K562 (cell line): ENCODE results near the gene AP5M1. TPM values are rescaled to one million over a fixed set of nuclear protein-coding genes. Genes with fewer than 3 reads are reported as not detected.

Experiments used
- CHD4 ChIP-seq: fragments of 200-600 bp; sonication (generic); IDR thresholded peaks from 3 replicates; pipeline ENCODE4 v1.6.1; 2012; ENCODE audit warnings: low read depth, mild to moderate bottlenecking, mixed read lengths, low read length, inconsistent platforms; ENCODE audit not compliant: insufficient read depth, insufficient replicate concordance, poor library complexity, severe bottlenecking
- DIDO1 ChIP-seq: fragments of 450-650 bp; IDR thresholded peaks from 2 replicates; pipeline ENCODE4 v1.6.1; 2016; ENCODE audit warnings: low read depth, missing biosample characterization, missing genetic modification characterization
- EHMT2 ChIP-seq: fragments of 450-650 bp; IDR thresholded peaks from 2 replicates; pipeline ENCODE4 v1.6.1; 2018; ENCODE audit warnings: antibody characterized with exemption
- ELF1 ChIP-seq: fragments of 200-800 bp; sonication (Bioruptor generic); IDR thresholded peaks from 2 replicates; pipeline ENCODE4 v1.6.1; 2016; ENCODE audit warnings: missing genetic modification characterization, missing compliant biosample characterization
- GATAD2A ChIP-seq: fragments of 450-650 bp; IDR thresholded peaks from 2 replicates; pipeline ENCODE4 v1.6.1; 2017
- JUND ChIP-seq, 2 experiments: IDR thresholded peaks; 2 replicates in 1 of 2; 3 replicates in 1 of 2; pipeline ENCODE4 v1.6.1; 2011; ENCODE audit warnings: borderline replicate concordance in 2 of 2, low read depth in 2 of 2, low read length in 2 of 2, improper control_type of control experiment in 1 of 2, missing biosample characterization in 1 of 2, missing genetic modification characterization in 1 of 2, missing genetic modification reagents in 1 of 2
- MLX ChIP-seq, 2 experiments: fragments of 450-650 bp in 1 of 2; sonication (generic) in 1 of 2; formaldehyde crosslinking; conservative IDR thresholded peaks; 2 replicates each; pipeline versions ENCODE4 v1.4.0 to v1.8.1; 2020 to 2022; ENCODE audit warnings: mild to moderate bottlenecking in 1 of 2, missing genetic modification reagents in 1 of 2
- NCOA2 ChIP-seq, 2 experiments: fragments of 450-650 bp; IDR thresholded peaks; 2 replicates each; pipeline ENCODE4 v1.6.1; 2018; ENCODE audit warnings: mild to moderate bottlenecking in 2 of 2, moderate library complexity in 1 of 2; ENCODE audit not compliant: partially characterized antibody in 2 of 2
- NRF1 ChIP-seq, 2 experiments: fragments of 450-650 bp; IDR thresholded peaks in 1 of 2; conservative IDR thresholded peaks in 1 of 2; 2 replicates each; pipeline ENCODE4 v1.6.1; 2014; ENCODE audit warnings: mild to moderate bottlenecking in 2 of 2
- PCBP1 ChIP-seq: fragments of 200-400 bp; formaldehyde crosslinking; IDR thresholded peaks from 2 replicates; pipeline ENCODE4 v1.6.1; 2018; ENCODE audit warnings: mild to moderate bottlenecking, low read depth, low read length; ENCODE audit not compliant: poor library complexity, severe bottlenecking
- SOX6 ChIP-seq: fragments of 450-650 bp; IDR thresholded peaks from 2 replicates; pipeline ENCODE4 v1.6.1; 2014; ENCODE audit warnings: mild to moderate bottlenecking
- SRSF3 ChIP-seq: fragments of 200-400 bp; formaldehyde crosslinking; IDR thresholded peaks from 2 replicates; pipeline ENCODE4 v1.6.1; 2016; ENCODE audit warnings: mild to moderate bottlenecking, low read length, moderate library complexity; ENCODE audit not compliant: insufficient read depth
- TOE1 ChIP-seq, 2 experiments: fragments of 450-650 bp in 1 of 2; sonication (generic) in 1 of 2; formaldehyde crosslinking in 1 of 2; IDR thresholded peaks; 2 replicates each; pipeline versions ENCODE4 v1.7.1 to v1.8.0; 2016 to 2022; ENCODE audit warnings: borderline replicate concordance in 2 of 2, mild to moderate bottlenecking in 2 of 2, antibody characterized with exemption in 1 of 2, inconsistent platforms in 1 of 2, low read depth in 1 of 2, missing genetic modification reagents in 1 of 2, moderate library complexity in 1 of 2
- ZBTB40 ChIP-seq, 2 experiments: fragments of 450-650 bp in 1 of 2; sonication (generic) in 1 of 2; formaldehyde crosslinking in 1 of 2; IDR thresholded peaks; 2 replicates each; pipeline versions ENCODE4 v1.7.1 to v1.9.0; 2016 to 2022; ENCODE audit warnings: inconsistent platforms in 1 of 2, mild to moderate bottlenecking in 1 of 2, missing genetic modification reagents in 1 of 2
- ZNF184 ChIP-seq: sonication (generic); formaldehyde crosslinking; IDR thresholded peaks from 2 replicates; pipeline ENCODE4 v1.5.0; 2020; ENCODE audit warnings: missing genetic modification reagents
- polyA plus RNA-seq, 8 experiments: library from polyadenylated mRNA; depleted of rRNA in 4 of 8; stranded (reverse) in 5 of 8; unstranded in 3 of 8; fragments of >200 nt; fragmentation: Nextera tagmentation in 2 of 8; fragmentation: Illumina TruSeq in 1 of 8; extraction: Ambion mirVana in 2 of 8; extraction: Trizol in 1 of 8; gene quantifications; 2 replicates each; pipeline versions ENCODE4 v1.2.1 to v1.2.3, GENCODE V29; 2011 to 2014; ENCODE audit warnings: inconsistent platforms in 1 of 8, missing spikeins in 1 of 8
- total RNA-seq, 7 experiments: library from RNA; depleted of rRNA in 6 of 7; stranded (reverse); fragments of >200 nt in 6 of 7; fragmentation: Illumina TruSeq in 2 of 7; extraction: Trizol in 2 of 7; gene quantifications; 2 replicates each; pipeline versions ENCODE4 v1.2.1 to v1.2.3, GENCODE V29; 2011 to 2021; ENCODE audit warnings: low replicate concordance in 1 of 7

AP5M1 gene
- total and polyA plus RNA-seq, 9 of the 15 experiments (the other 6 are each of a cell fraction or from before 2014, with no cell fraction given) = 16.1 to 51.7 (median 30.9) TPM

GRCh38 chr14:57268161-57269069, at the start of gene AP5M1, which contains the start of gene EXOC5 (continued):
- TF ChIP-seq ZBTB40 (IDR thresholded peaks at IDR 0.05) = peak; percentile 81
- no peak for TF ChIP-seq ZBTB40 (CRISPR knock-in tag; IDR thresholded peaks at IDR 0.05)
- peak; percentile 93 for TF ChIP-seq ELF1 (tag)
- peak; percentile 80 to 82 for TF ChIP-seq NRF1 (conservative IDR thresholded peaks at IDR 0.05 in 1 of 2, IDR thresholded peaks at IDR 0.05 in 1 of 2)
- TF ChIP-seq SRSF3 = no peak
- TF ChIP-seq CHD4 = no peak
- TF ChIP-seq JUND (IDR thresholded peaks at IDR 0.05; ENCODE audit: borderline replicate concordance, low read depth, low read length) = peak; percentile 40; the same call in 1 of the 2 replicates
- no peak for TF ChIP-seq JUND (tag; IDR thresholded peaks at IDR 0.05; ENCODE audit: borderline replicate concordance, low read depth, low read length)
- TF ChIP-seq EHMT2 = no peak
- TF ChIP-seq TOE1 (IDR thresholded peaks at IDR 0.05; ENCODE audit: borderline replicate concordance) = peak; percentile 54; the same call in 1 of the 2 replicates
- TF ChIP-seq TOE1 (CRISPR knock-in tag; IDR thresholded peaks at IDR 0.05; ENCODE audit: borderline replicate concordance, low read depth) = no peak
- TF ChIP-seq PCBP1 = peak; percentile 47
- peak; percentile 33; the same call in 1 of the 2 replicates for TF ChIP-seq SOX6
- peak in 1 of 2 experiments; percentile 64 for TF ChIP-seq NCOA2 (IDR thresholded peaks at IDR 0.05; ENCODE audit: partially characterized antibody in 2 of 2)
- no peak for TF ChIP-seq DIDO1 (tag)
- TF ChIP-seq MLX (CRISPR knock-in tag; conservative IDR thresholded peaks at IDR 0.05) = no peak
- TF ChIP-seq ZNF184 (CRISPR knock-in tag) = no peak
- no peak for TF ChIP-seq GATAD2A
